ENCODE measurements around the gene TCF12.

TCF12 gene

GRCh38 chr15:56918046-56918938 lies at the start of gene TCF12:
Gene TCF12, plus strand, starts transcription at chr15:56918644. Its CDS starts 1,270 bp downstream, at chr15:56919914.
- peak; percentile 83 to 91 for DNase-seq (ENCODE audit: low read depth in 2 of 2)

GRCh38 chr15:56869573-56869972 lies 48.9 kb upstream of the TCF12 start:
- DNase-seq (ENCODE audit: low read depth in 2 of 2), result peak in 1 of 2 donors; percentile 15

- DNase-seq (ENCODE audit: low read depth in 2 of 2), result no peak
These were observed 47.3 kb upstream of the TCF12 start for GRCh38 chr15:56871185-56871584.

GRCh38 chr15:56871867-56872266 lies 46.6 kb upstream of the TCF12 start:
- no peak for DNase-seq (ENCODE audit: low read depth in 2 of 2)

DNA sequence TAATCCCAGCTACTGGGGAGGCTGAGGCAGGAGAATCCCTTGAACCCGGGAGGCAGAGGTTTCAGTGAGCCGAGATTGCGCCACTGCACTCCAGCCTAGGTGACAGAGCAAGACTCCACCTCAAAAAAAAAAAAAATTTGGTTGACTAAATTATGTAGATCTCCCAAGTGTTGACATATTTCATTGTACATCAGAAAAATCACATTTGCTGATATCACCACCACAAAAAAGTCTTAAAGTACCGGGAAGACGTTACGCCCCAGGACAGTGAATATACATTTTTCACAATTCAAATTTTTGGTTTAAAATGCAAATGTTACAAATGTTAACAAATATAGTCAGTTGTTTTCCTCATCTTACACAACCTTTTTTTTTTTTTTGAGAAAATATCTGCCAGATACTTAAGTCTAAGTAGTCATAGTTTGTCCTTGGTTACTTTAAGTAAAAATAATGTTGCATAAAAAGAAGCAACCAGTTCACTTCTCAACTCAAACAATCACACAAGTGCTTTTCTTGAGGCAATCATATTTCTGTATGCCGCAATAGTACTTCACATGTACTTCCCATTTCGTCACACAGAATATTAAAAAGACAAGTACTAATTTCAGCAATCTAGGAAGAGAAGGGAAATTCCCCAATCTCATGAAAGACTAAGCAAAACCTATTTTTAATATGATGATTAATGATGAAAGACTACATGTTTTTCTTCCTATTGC lies 41.0 kb upstream of the TCF12 start:
- DNase-seq (ENCODE audit: low read depth in 2 of 2), result no peak

- DNase-seq (ENCODE audit: low read depth in 2 of 2), result no peak
These were observed 38.9 kb upstream of the TCF12 start for GRCh38 chr15:56879502-56879901.

DNA sequence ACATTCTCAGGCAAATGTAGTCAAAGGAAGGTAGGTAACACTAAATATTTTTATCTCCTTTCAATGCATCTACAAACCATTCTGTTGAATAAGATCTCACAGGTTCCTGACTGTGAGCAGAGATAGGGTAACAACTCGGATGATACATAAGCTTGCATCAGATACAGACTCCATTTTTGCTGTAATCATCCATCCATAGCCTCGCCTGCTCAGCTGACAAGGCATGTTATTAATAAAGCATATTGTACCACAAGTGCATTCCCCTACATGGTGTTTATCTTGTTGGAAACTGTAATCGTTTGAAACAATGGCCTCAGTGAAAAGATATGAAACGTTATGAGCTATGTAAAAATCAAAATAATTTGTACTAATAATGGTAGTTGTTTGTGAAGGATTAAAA lies 35.4 kb upstream of the TCF12 start:
- DNase-seq (ENCODE audit: low read depth in 2 of 2), result no peak

- no peak for DNase-seq (ENCODE audit: low read depth in 2 of 2)
These were observed 32.0 kb upstream of the TCF12 start for GRCh38 chr15:56886363-56886931.

GRCh38 chr15:56886932-56887781 lies 31.3 kb upstream of the TCF12 start:
- DNase-seq (ENCODE audit: low read depth in 2 of 2), result peak; percentile 61 to 78

- no peak for DNase-seq (ENCODE audit: low read depth in 2 of 2)
These were observed 30.5 kb upstream of the TCF12 start for GRCh38 chr15:56887782-56888438.

- DNase-seq (ENCODE audit: low read depth in 2 of 2), result no peak
These were observed 28.4 kb upstream of the TCF12 start for GRCh38 chr15:56890038-56890437.

DNA sequence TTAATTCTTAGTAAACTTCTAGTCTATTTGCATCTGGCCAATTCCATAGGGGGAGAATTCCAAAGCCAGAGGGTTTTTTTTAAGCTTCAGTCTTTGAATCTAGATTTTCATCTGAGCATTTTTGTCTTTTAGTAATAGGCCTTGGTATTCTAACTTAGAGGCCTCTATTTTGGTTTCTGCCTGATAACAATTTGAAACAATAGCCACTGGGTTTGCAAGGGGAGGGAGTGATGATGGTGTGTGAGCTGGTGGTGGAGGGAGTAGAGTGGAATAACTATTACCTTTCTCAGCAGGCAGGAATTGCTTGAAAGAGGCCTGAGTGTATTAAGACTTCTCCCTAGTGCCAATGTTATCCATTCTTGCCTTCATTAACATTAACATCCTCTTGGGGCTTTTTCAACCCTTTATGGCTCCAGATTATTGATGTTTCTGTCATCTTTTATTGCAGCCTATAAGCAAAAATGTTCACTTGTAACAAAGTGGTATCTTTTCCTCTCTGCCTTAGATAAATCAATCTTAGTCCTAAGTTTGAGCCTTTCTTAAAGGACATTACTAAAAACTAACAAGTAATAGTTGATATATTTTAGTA lies 26.5 kb upstream of the TCF12 start:
- DNase-seq (ENCODE audit: low read depth in 2 of 2), result no peak

- no peak for DNase-seq (ENCODE audit: low read depth in 2 of 2)
These were observed 25.6 kb upstream of the TCF12 start for GRCh38 chr15:56892659-56893363.

GRCh38 chr15:56893364-56893678 lies 25.1 kb upstream of the TCF12 start:
- no peak for DNase-seq (ENCODE audit: low read depth in 2 of 2)

DNA sequence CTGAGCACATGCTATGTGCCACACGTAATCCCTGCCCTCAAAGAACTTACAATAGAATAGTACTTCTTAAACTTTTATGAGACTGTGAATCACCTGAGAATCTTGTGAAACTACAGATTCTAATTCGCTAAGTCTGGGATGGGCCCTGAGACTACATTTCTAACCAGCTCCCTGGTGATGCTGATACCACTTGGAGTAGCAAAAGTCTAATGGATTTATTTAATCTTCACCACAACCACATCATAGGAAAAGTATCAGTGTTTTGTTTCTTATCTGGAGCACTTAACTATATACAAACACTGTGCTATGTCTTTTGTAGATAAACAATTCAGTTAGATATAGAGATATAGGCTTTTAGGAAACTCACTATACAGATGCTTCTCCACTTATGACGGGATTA lies 23.8 kb upstream of the TCF12 start:
- no peak for DNase-seq (ENCODE audit: low read depth in 2 of 2)

DNA sequence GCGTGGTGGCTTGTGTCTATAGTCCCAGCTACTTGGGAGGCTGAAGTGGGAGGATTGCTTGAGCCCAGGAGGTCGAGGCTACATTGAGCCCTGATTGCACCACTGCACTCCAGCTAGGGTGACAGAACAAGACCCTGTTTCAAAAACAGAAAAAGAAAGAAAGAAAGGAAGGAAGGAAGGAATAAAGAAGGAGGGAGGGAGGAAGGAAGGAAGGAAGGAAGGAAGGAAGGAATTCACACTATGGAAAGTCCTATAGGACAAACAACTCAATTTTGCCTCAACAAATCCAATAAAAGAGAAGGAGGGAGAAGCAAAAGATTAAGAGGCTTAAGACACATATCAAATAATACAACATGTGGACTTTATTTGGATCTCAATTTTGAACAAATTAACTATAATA lies 16.5 kb upstream of the TCF12 start:
- DNase-seq (ENCODE audit: low read depth in 2 of 2), result no peak

GRCh38 chr15:56906766-56907165 lies 11.7 kb upstream of the TCF12 start:
- no peak for DNase-seq (ENCODE audit: low read depth in 2 of 2)

DNA sequence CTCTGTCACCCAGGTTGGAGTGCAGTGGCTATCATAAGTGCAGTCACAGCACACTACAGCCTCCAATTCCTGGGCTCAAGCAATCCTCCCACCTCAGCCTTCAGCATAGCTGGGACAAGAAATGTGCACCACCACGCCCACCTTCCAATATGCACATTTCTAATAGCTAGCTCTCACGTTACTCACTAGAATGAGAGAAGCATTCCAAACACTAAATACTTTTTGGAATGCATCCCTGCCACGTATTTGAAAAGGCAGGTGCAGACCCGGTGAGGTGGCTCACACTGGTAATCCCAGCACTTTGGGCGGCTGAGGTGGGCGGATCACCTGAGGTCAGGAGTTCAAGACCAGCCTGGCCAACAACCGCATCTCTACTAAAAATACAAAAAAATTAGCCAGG lies 7.6 kb upstream of the TCF12 start:
- no peak for DNase-seq (ENCODE audit: low read depth in 2 of 2)

GRCh38 chr15:56913241-56913640 lies 5.2 kb upstream of the TCF12 start:
- DNase-seq (ENCODE audit: low read depth in 2 of 2), result no peak

- no peak for DNase-seq (ENCODE audit: low read depth in 2 of 2)
These were observed 4.8 kb upstream of the TCF12 start for GRCh38 chr15:56913670-56914069.
